GM21717 (cell line): ENCODE data around the gene TNMD.
"Not testable (repeated sequence)": the region's sequence is repeated elsewhere in the genome, so short reads cannot be mapped to it uniquely, and the experiment has no call there.

Source experiments
- ATAC-seq: cut with Tn5 transposase; IDR thresholded peaks from one replicate; pipeline ENCODE4 v1.9.1; 2021; ENCODE audit warnings: mild to moderate bottlenecking, moderate library complexity; ENCODE audit not compliant: unreplicated experiment

TNMD gene

GRCh38 chrX:100584611-100585010 lies at the start of gene TNMD:
TNMD (plus strand) TSS chrX:100584936; CDS start chrX:100585019, 83 bp downstream.
- no peak for ATAC-seq

- not testable (repeated sequence) for ATAC-seq
These were observed 19.2 kb upstream of the TNMD start for GRCh38 chrX:100565534-100565933.

GRCh38 chrX:100586747-100587146 lies 2.0 kb downstream of the TNMD start:
- no peak for ATAC-seq

- ATAC-seq = no peak
These were observed 3.1 kb downstream of the TNMD start for GRCh38 chrX:100587861-100588260.

- no peak for ATAC-seq
These were observed 6.7 kb downstream of the TNMD start for GRCh38 chrX:100591256-100592051.

GRCh38 chrX:100593126-100593525 lies 8.4 kb downstream of the TNMD start:
- no peak for ATAC-seq

- no peak for ATAC-seq
These were observed 8.8 kb downstream of the TNMD start for GRCh38 chrX:100593581-100593980.

GRCh38 chrX:100596601-100597000 lies 11.9 kb downstream of the TNMD start:
- ATAC-seq = no peak

GRCh38 chrX:100599456-100599855 lies 14.7 kb downstream of the TNMD start:
- ATAC-seq = no peak

GRCh38 chrX:100600340-100600739 lies 15.6 kb downstream of the TNMD start:
- no peak for ATAC-seq

GRCh38 chrX:100600758-100601157 lies 16.0 kb downstream of the TNMD start:
- no peak for ATAC-seq

GRCh38 chrX:100606753-100607152 lies 22.0 kb downstream of the TNMD start:
- no peak for ATAC-seq

GRCh38 chrX:100609591-100609990 lies 24.9 kb downstream of the TNMD start:
- ATAC-seq = no peak

GRCh38 chrX:100611951-100612350 lies 27.2 kb downstream of the TNMD start:
- no peak for ATAC-seq

- peak; percentile 96 for ATAC-seq
These were observed 30.3 kb downstream of the TNMD start for GRCh38 chrX:100615005-100615404.

- ATAC-seq = no peak
These were observed 38.3 kb downstream of the TNMD start for GRCh38 chrX:100623001-100623400.

- ATAC-seq = peak; percentile 96
These were observed 41.3 kb downstream of the TNMD start for GRCh38 chrX:100625985-100626491.

GRCh38 chrX:100635040-100635439 lies 50.3 kb downstream of the TNMD start:
- ATAC-seq = no peak

- ATAC-seq = no peak
These were observed 51.2 kb downstream of the TNMD start for GRCh38 chrX:100635989-100636320.

- ATAC-seq = peak; percentile 85
These were observed 51.7 kb downstream of the TNMD start, which contains the start of gene TSPAN6 for GRCh38 chrX:100636321-100636991. TSPAN6 (minus strand) TSS chrX:100636806; CDS start chrX:100636694, 112 bp downstream.

- ATAC-seq = no peak
These were observed 57.6 kb downstream of the TNMD start for GRCh38 chrX:100642290-100642689.

- no peak for ATAC-seq
These were observed 58.5 kb downstream of the TNMD start for GRCh38 chrX:100643212-100643611.
